Measurements from ENCODE around the gene TEKT1. TPM values are rescaled to one million over a fixed set of nuclear protein-coding genes. Genes with fewer than 3 reads are reported as not detected.

Gene TEKT1
- total RNA-seq, 1 experiment from 2014 or later = not detected

- no peak for ATAC-seq
- H2AFZ ChIP-seq (ENCODE audit: low read depth, low read length, poor library complexity, severe bottlenecking) = no peak overlapping the region
- H3K27ac ChIP-seq (ENCODE audit: low read depth, low read length) = no peak overlapping the region
- no peak overlapping the region for H3K9ac ChIP-seq (ENCODE audit: low read length)
- no peak overlapping the region for H3K4me2 ChIP-seq (ENCODE audit: low read length)
- ChIA-PET POLR2A (no interaction called here), RAD21 (ENCODE audit: low non-redundant PET in 1 of 2, low total read pairs in 2 of 2, uncharacterized antibody in 2 of 2, unreplicated experiment in 2 of 2) (no interaction called here), CTCF (no interaction called here)
- H3K79me2 ChIP-seq (ENCODE audit: insufficient read depth, low read length) = no peaks in the 10 kb centered on the region
- intact Hi-C loops (cut with micrococcal nuclease) = no loop called here
- no peak for DNase-seq (ENCODE audit: low read depth, low spot score)
- BruUV-seq (replicated peaks) = no TSS peak
- H3K36me3 ChIP-seq (ENCODE audit: control insufficient read depth in 1 of 2, insufficient read depth in 2 of 2, low read length in 2 of 2) = no peaks in the 10 kb centered on the region
- H4K20me1 ChIP-seq (ENCODE audit: insufficient read depth) = no peaks in the 10 kb centered on the region
- no peaks in the 10 kb centered on the region for H3K27me3 ChIP-seq (ENCODE audit: insufficient read depth, low read length)
- no peak overlapping the region for H3K4me3 ChIP-seq (replicated peaks in 1 of 2; ENCODE audit: low read depth in 1 of 2, low read length in 2 of 2)
- TF ChIP-seq, protein P1, sequence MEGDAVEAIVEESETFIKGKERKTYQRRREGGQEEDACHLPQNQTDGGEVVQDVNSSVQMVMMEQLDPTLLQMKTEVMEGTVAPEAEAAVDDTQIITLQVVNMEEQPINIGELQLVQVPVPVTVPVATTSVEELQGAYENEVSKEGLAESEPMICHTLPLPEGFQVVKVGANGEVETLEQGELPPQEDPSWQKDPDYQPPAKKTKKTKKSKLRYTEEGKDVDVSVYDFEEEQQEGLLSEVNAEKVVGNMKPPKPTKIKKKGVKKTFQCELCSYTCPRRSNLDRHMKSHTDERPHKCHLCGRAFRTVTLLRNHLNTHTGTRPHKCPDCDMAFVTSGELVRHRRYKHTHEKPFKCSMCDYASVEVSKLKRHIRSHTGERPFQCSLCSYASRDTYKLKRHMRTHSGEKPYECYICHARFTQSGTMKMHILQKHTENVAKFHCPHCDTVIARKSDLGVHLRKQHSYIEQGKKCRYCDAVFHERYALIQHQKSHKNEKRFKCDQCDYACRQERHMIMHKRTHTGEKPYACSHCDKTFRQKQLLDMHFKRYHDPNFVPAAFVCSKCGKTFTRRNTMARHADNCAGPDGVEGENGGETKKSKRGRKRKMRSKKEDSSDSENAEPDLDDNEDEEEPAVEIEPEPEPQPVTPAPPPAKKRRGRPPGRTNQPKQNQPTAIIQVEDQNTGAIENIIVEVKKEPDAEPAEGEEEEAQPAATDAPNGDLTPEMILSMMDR (IDR thresholded peaks at IDR 0.05 in 2 of 3, conservative IDR thresholded peaks at IDR 0.05 in 1 of 3; ENCODE audit: borderline replicate concordance in 1 of 3, insufficient read depth in 1 of 3, low read depth in 2 of 3, low read length in 2 of 3) = no peak
- TF ChIP-seq JUND (IDR thresholded peaks at IDR 0.05) = no peak
- H3K4me1 ChIP-seq (ENCODE audit: control insufficient read depth in 1 of 2, insufficient read depth in 2 of 2, low read length in 2 of 2) = no peaks in the 10 kb centered on the region
- H3K9me3 ChIP-seq (ENCODE audit: control insufficient read depth in 1 of 2, insufficient read depth in 1 of 2, low read depth in 1 of 2, low read length in 2 of 2) = no peaks in the 10 kb centered on the region
- no peaks in the 10 kb centered on the region for H3K9me2 ChIP-seq (ENCODE audit: insufficient read depth)
Measured at GRCh38 chr17:6756425-6757031, 75.0 kb downstream of the TEKT1 start.

- no peak within 1 kb of the TSS for H3K4me3 ChIP-seq (replicated peaks in 1 of 2; ENCODE audit: low read depth in 1 of 2, low read length in 2 of 2)
- H3K9ac ChIP-seq (ENCODE audit: low read length) = no peak within 1 kb of the TSS
- intact Hi-C loops (cut with micrococcal nuclease) = no loop called here
- CTCF ChIA-PET = no interaction called here
- H3K36me3 ChIP-seq (ENCODE audit: control insufficient read depth in 1 of 2, insufficient read depth in 2 of 2, low read length in 2 of 2) = no peaks in the 10 kb centered on the region
- RAD21 ChIA-PET (ENCODE audit: low non-redundant PET in 1 of 2, low total read pairs in 2 of 2, uncharacterized antibody in 2 of 2, unreplicated experiment in 2 of 2) = no interaction called here
- no peak within 1 kb of the TSS for H2AFZ ChIP-seq (ENCODE audit: low read depth, low read length, poor library complexity, severe bottlenecking)
- BruUV-seq (replicated peaks) = no TSS peak
- H3K27me3 ChIP-seq (ENCODE audit: insufficient read depth, low read length) = no peaks in the 10 kb centered on the region
- H3K79me2 ChIP-seq (ENCODE audit: insufficient read depth, low read length) = no peaks in the 10 kb centered on the region
- TF ChIP-seq ELF1 (IDR thresholded peaks at IDR 0.05; ENCODE audit: borderline replicate concordance, low read depth) (no peak), RAD21 (IDR thresholded peaks at IDR 0.05; ENCODE audit: low read depth) (no peak), REST (IDR thresholded peaks at IDR 0.05; ENCODE audit: low read depth) (no peak), EGR1 (IDR thresholded peaks at IDR 0.05; ENCODE audit: low read depth) (no peak), EZH2 (IDR thresholded peaks at IDR 0.05) (no peak), SIN3A (IDR thresholded peaks at IDR 0.05; ENCODE audit: low read depth) (no peak), MAX (IDR thresholded peaks at IDR 0.05) (no peak), SP1 (IDR thresholded peaks at IDR 0.05; ENCODE audit: low read depth) (no peak), TCF7L2 (IDR thresholded peaks at IDR 0.05; ENCODE audit: borderline replicate concordance, extremely low read depth, insufficient read depth, insufficient read length) (no peak)
- DNase-seq (ENCODE audit: low read depth, low spot score) (no peak), ATAC-seq (no peak)
- POLR2A ChIA-PET = no interaction called here
- H3K4me2 ChIP-seq (ENCODE audit: low read length) = no peak within 1 kb of the TSS
- H3K4me1 ChIP-seq (ENCODE audit: control insufficient read depth in 1 of 2, insufficient read depth in 2 of 2, low read length in 2 of 2) = no peaks in the 10 kb centered on the region
- H3K27ac ChIP-seq (ENCODE audit: low read depth, low read length) = no peak within 1 kb of the TSS
- H3K9me2 ChIP-seq (ENCODE audit: insufficient read depth) = no peaks in the 10 kb centered on the region
- no peaks in the 10 kb centered on the region for H3K9me3 ChIP-seq (ENCODE audit: control insufficient read depth in 1 of 2, insufficient read depth in 1 of 2, low read depth in 1 of 2, low read length in 2 of 2)
- H4K20me1 ChIP-seq (ENCODE audit: insufficient read depth) = no peaks in the 10 kb centered on the region
Measured at GRCh38 chr17:6755731-6756184, 75.8 kb downstream of the TEKT1 start, which contains the start of gene XAF1. Gene XAF1, plus strand, starts transcription at chr17:6756046. Its CDS starts 33 bp downstream, at chr17:6756079.
